ENCODE data around the gene UBAC2.

Gene UBAC2

GRCh38 chr13:99200432-99201167, at the start of gene UBAC2:
UBAC2 (plus strand) TSS chr13:99200854; CDS start chr13:99200909, 55 bp downstream.
- DNase-seq = peak; percentile 97 to 98

GRCh38 chr13:99151516-99151915, 49.1 kb upstream of the UBAC2 start:
- DNase-seq = no peak

GRCh38 chr13:99153219-99153618, 47.4 kb upstream of the UBAC2 start:
- no peak for DNase-seq

GRCh38 chr13:99154064-99154463, 46.6 kb upstream of the UBAC2 start:
- no peak for DNase-seq

GRCh38 chr13:99155821-99156220, 44.8 kb upstream of the UBAC2 start:
- DNase-seq = no peak

GRCh38 chr13:99157046-99157445, 43.6 kb upstream of the UBAC2 start:
- no peak for DNase-seq

- no peak for DNase-seq
Measured at GRCh38 chr13:99158846-99159245, 41.8 kb upstream of the UBAC2 start.

GRCh38 chr13:99159331-99160061, 41.2 kb upstream of the UBAC2 start:
- no peak for DNase-seq

GRCh38 chr13:99160415-99160814, 40.2 kb upstream of the UBAC2 start:
- no peak for DNase-seq

GRCh38 chr13:99161512-99161911, 39.1 kb upstream of the UBAC2 start:
- DNase-seq = no peak

GRCh38 chr13:99162567-99163361, 37.9 kb upstream of the UBAC2 start:
- DNase-seq = no peak

GRCh38 chr13:99164226-99164625, 36.4 kb upstream of the UBAC2 start:
- DNase-seq = no peak

- no peak for DNase-seq
Measured at GRCh38 chr13:99165753-99166587, 34.7 kb upstream of the UBAC2 start.

- no peak for DNase-seq
Measured at GRCh38 chr13:99172951-99173350, 27.7 kb upstream of the UBAC2 start.

- DNase-seq = no peak
Measured at GRCh38 chr13:99173606-99174005, 27.0 kb upstream of the UBAC2 start.

- DNase-seq = no peak
Measured at GRCh38 chr13:99174533-99175100, 26.0 kb upstream of the UBAC2 start.

GRCh38 chr13:99176309-99177276, 24.1 kb upstream of the UBAC2 start:
- peak; percentile 77 to 83 for DNase-seq

GRCh38 chr13:99178636-99179035, 22.0 kb upstream of the UBAC2 start:
- DNase-seq = peak; percentile 27 to 33

GRCh38 chr13:99179460-99179859, 21.2 kb upstream of the UBAC2 start:
- no peak for DNase-seq

- no peak for DNase-seq
Measured at GRCh38 chr13:99182439-99182838, 18.2 kb upstream of the UBAC2 start.

GRCh38 chr13:99185606-99186005, 15.0 kb upstream of the UBAC2 start:
- DNase-seq = no peak
